ENCODE data around the gene NT5C1A. TPM values are rescaled to one million over a fixed set of nuclear protein-coding genes. Genes with fewer than 3 reads are reported as not detected.

Gene NT5C1A
- polyA plus RNA-seq, 1 donor from 2014 or later, result not detected

GRCh38 chr1:39671433-39671792 lies 494 bp downstream of the NT5C1A start:
- H3K27ac ChIP-seq (ENCODE audit: low read length), result no peak overlapping the region
- no peaks in the 10 kb centered on the region for H4K20me1 ChIP-seq (ENCODE audit: insufficient read depth)
- no peak overlapping the region for H2AFZ ChIP-seq (ENCODE audit: low read depth, low read length)
- peaks cover 51% of the 10 kb centered on the region for H3K27me3 ChIP-seq (ENCODE audit: insufficient read depth, low read depth, low read length)
- H3K4me2 ChIP-seq (ENCODE audit: low read length), result peak overlapping the region; percentile 72
- peak overlapping the region; percentile 62 for H3K9ac ChIP-seq (ENCODE audit: low read length)
- H3K36me3 ChIP-seq (ENCODE audit: insufficient read depth, low read length), result no peaks in the 10 kb centered on the region
- H3K79me2 ChIP-seq (replicated peaks; ENCODE audit: insufficient read depth, low read length), result no peaks in the 10 kb centered on the region
- H3K4me3 ChIP-seq (ENCODE audit: low read length), result peak overlapping the region; percentile 73
- no peaks in the 10 kb centered on the region for H3K9me2 ChIP-seq (ENCODE audit: insufficient read depth, low read length)
- no peaks in the 10 kb centered on the region for H3F3A ChIP-seq (ENCODE audit: insufficient read depth, low read length, poor library complexity, severe bottlenecking)
- no peak for TF ChIP-seq CTCF (IDR thresholded peaks at IDR 0.05; ENCODE audit: poor library complexity, severe bottlenecking)
- no peak for TF ChIP-seq TAF1 (IDR thresholded peaks at IDR 0.05; ENCODE audit: low read depth)
- no peak for TF ChIP-seq SMC3 (conservative IDR thresholded peaks at IDR 0.05; ENCODE audit: poor library complexity)
- no peak for TF ChIP-seq MXI1 (conservative IDR thresholded peaks at IDR 0.05; ENCODE audit: poor library complexity, severe bottlenecking)
- no peak for TF ChIP-seq REST (IDR thresholded peaks at IDR 0.05; ENCODE audit: borderline replicate concordance)
- TF ChIP-seq EP300 (conservative IDR thresholded peaks at IDR 0.05; ENCODE audit: poor library complexity, severe bottlenecking), result no peak
- no peak for TF ChIP-seq EZH2 (IDR thresholded peaks at IDR 0.05; ENCODE audit: borderline replicate concordance, insufficient read depth, low read length, poor library complexity, severe bottlenecking)
- no peak for TF ChIP-seq RAD21 (conservative IDR thresholded peaks at IDR 0.05)
- TF ChIP-seq POLR2AphosphoS5 (IDR thresholded peaks at IDR 0.05), result no peak
- H3K9me3 ChIP-seq (ENCODE audit: low read length), result no peaks in the 10 kb centered on the region

GRCh38 chr1:39670689-39671088 lies 1.2 kb downstream of the NT5C1A start:
- no peak overlapping the region for H2AFZ ChIP-seq (ENCODE audit: low read depth, low read length)
- H3K4me2 ChIP-seq (ENCODE audit: low read length), result no peak overlapping the region
- no peaks in the 10 kb centered on the region for H4K20me1 ChIP-seq (ENCODE audit: insufficient read depth)
- peaks cover 51% of the 10 kb centered on the region for H3K27me3 ChIP-seq (ENCODE audit: insufficient read depth, low read depth, low read length)
- no peaks in the 10 kb centered on the region for H3K36me3 ChIP-seq (ENCODE audit: insufficient read depth, low read length)
- no peak overlapping the region for H3K9ac ChIP-seq (ENCODE audit: low read length)
- H3K27ac ChIP-seq (ENCODE audit: low read length), result no peak overlapping the region
- no peaks in the 10 kb centered on the region for H3F3A ChIP-seq (ENCODE audit: insufficient read depth, low read length, poor library complexity, severe bottlenecking)
- no peaks in the 10 kb centered on the region for H3K79me2 ChIP-seq (replicated peaks; ENCODE audit: insufficient read depth, low read length)
- peak overlapping the region; percentile 73 for H3K4me3 ChIP-seq (ENCODE audit: low read length)
- no peaks in the 10 kb centered on the region for H3K9me3 ChIP-seq (ENCODE audit: low read length)
- no peak for TF ChIP-seq TAF1 (IDR thresholded peaks at IDR 0.05; ENCODE audit: low read depth)
- no peak for TF ChIP-seq POLR2AphosphoS5 (IDR thresholded peaks at IDR 0.05)
- TF ChIP-seq EZH2 (IDR thresholded peaks at IDR 0.05; ENCODE audit: borderline replicate concordance, insufficient read depth, low read length, poor library complexity, severe bottlenecking), result no peak
- no peak for TF ChIP-seq CTCF (IDR thresholded peaks at IDR 0.05; ENCODE audit: poor library complexity, severe bottlenecking)
- no peak for TF ChIP-seq EP300 (conservative IDR thresholded peaks at IDR 0.05; ENCODE audit: poor library complexity, severe bottlenecking)
- TF ChIP-seq MXI1 (conservative IDR thresholded peaks at IDR 0.05; ENCODE audit: poor library complexity, severe bottlenecking), result no peak
- no peak for TF ChIP-seq REST (IDR thresholded peaks at IDR 0.05; ENCODE audit: borderline replicate concordance)
- TF ChIP-seq RAD21 (conservative IDR thresholded peaks at IDR 0.05), result no peak
- no peak for TF ChIP-seq SMC3 (conservative IDR thresholded peaks at IDR 0.05; ENCODE audit: poor library complexity)
- no peaks in the 10 kb centered on the region for H3K9me2 ChIP-seq (ENCODE audit: insufficient read depth, low read length)
